ENCODE measurements around the gene CECR2.

Gene CECR2

GRCh38 chr22:17451316-17451715, 82.1 kb downstream of the CECR2 start:
- FAIRE-seq, result no peak
- DNase-seq (ENCODE audit: low spot score), result no peak

GRCh38 chr22:17460895-17461294, 91.6 kb downstream of the CECR2 start:
- FAIRE-seq (no peak), DNase-seq (ENCODE audit: low spot score) (no peak)

GRCh38 chr22:17470880-17471500, 101.7 kb downstream of the CECR2 start:
- FAIRE-seq, result no peak

GRCh38 chr22:17471886-17472535, 102.8 kb downstream of the CECR2 start:
- DNase-seq (ENCODE audit: low spot score) (no peak), FAIRE-seq (no peak)

More at GRCh38 chr22:17470880-17471500, 101.7 kb downstream of the CECR2 start:
- DNase-seq (ENCODE audit: low spot score), result no peak

- DNase-seq (ENCODE audit: low spot score) (no peak), FAIRE-seq (no peak)
Observed at GRCh38 chr22:17472932-17473331, 103.7 kb downstream of the CECR2 start.

- DNase-seq (ENCODE audit: low spot score) (no peak), FAIRE-seq (no peak)
Observed at GRCh38 chr22:17475318-17476230, 106.3 kb downstream of the CECR2 start.

GRCh38 chr22:17476838-17477237, 107.6 kb downstream of the CECR2 start:
- no peak for DNase-seq (ENCODE audit: low spot score)
- FAIRE-seq, result no peak

GRCh38 chr22:17477391-17477833, 108.2 kb downstream of the CECR2 start:
- FAIRE-seq (no peak), DNase-seq (ENCODE audit: low spot score) (no peak)

GRCh38 chr22:17479135-17479534, 109.9 kb downstream of the CECR2 start:
- no peak for DNase-seq (ENCODE audit: low spot score)
- FAIRE-seq, result no peak

- FAIRE-seq, result no peak
- no peak for DNase-seq (ENCODE audit: low spot score)
Observed at GRCh38 chr22:17481424-17481823, 112.2 kb downstream of the CECR2 start.

- FAIRE-seq (no peak), DNase-seq (ENCODE audit: low spot score) (no peak)
Observed at GRCh38 chr22:17483688-17484372, 114.6 kb downstream of the CECR2 start.

- FAIRE-seq, result no peak
- DNase-seq (ENCODE audit: low spot score), result no peak
Observed at GRCh38 chr22:17484608-17485007, 115.3 kb downstream of the CECR2 start.

GRCh38 chr22:17486313-17486712, 117.1 kb downstream of the CECR2 start:
- no peak for DNase-seq (ENCODE audit: low spot score)
- FAIRE-seq, result no peak

GRCh38 chr22:17486719-17487118, 117.5 kb downstream of the CECR2 start:
- FAIRE-seq (no peak), DNase-seq (ENCODE audit: low spot score) (no peak)

- DNase-seq (ENCODE audit: low spot score), result no peak
- FAIRE-seq, result no peak
Observed at GRCh38 chr22:17489101-17489500, 119.8 kb downstream of the CECR2 start.

- FAIRE-seq (no peak), DNase-seq (ENCODE audit: low spot score) (no peak)
Observed at GRCh38 chr22:17491090-17491640, 121.9 kb downstream of the CECR2 start.

GRCh38 chr22:17492247-17492646, 123.0 kb downstream of the CECR2 start:
- no peak for DNase-seq (ENCODE audit: low spot score)
- no peak for FAIRE-seq

- DNase-seq (ENCODE audit: low spot score) (no peak), FAIRE-seq (no peak)
Observed at GRCh38 chr22:17493419-17493981, 124.2 kb downstream of the CECR2 start.

GRCh38 chr22:17496841-17497240, 127.6 kb downstream of the CECR2 start:
- FAIRE-seq, result no peak
- no peak for DNase-seq (ENCODE audit: low spot score)

- peak; percentile 42 for DNase-seq (ENCODE audit: low spot score)
- FAIRE-seq, result peak; percentile 32
Observed at GRCh38 chr22:17501679-17502285, 132.5 kb downstream of the CECR2 start.
